MM.1S (cell line): Measurements from ENCODE around the gene SMOC1.

Experiments used
- DNase-seq: peaks from one replicate; pipeline ENCODE4 v3.0.0-alpha.2; 2015
- H2AFZ ChIP-seq: fragments of 300-600 bp; sonication (generic); 2 replicates; pipeline ENCODE4 v1.6.0; 2016; ENCODE audit warnings: antibody characterized with exemption, low read length
- H3F3A ChIP-seq: fragments of 300-600 bp; sonication (generic); 2 replicates; pipeline ENCODE4 v1.6.1; 2016; ENCODE audit warnings: mild to moderate bottlenecking, antibody characterized with exemption, low read length, moderate library complexity, mixed read lengths; ENCODE audit not compliant: insufficient read depth
- H3K27ac ChIP-seq: fragments of 300-600 bp; sonication (generic); 2 replicates; pipeline ENCODE4 v1.5.1; 2016; ENCODE audit warnings: mild to moderate bottlenecking, low read length
- H3K27me3 ChIP-seq: fragments of 300-600 bp; sonication (generic); replicated peaks from 2 replicates; pipeline ENCODE4 v1.6.0; 2016; ENCODE audit warnings: low read length; ENCODE audit not compliant: insufficient read depth
- H3K36me3 ChIP-seq: fragments of 300-600 bp; sonication (generic); replicated peaks from 2 replicates; pipeline ENCODE4 v1.6.1; 2016; ENCODE audit warnings: mild to moderate bottlenecking, low read length, mixed read lengths; ENCODE audit not compliant: insufficient read depth
- H3K4me1 ChIP-seq: fragments of 300-600 bp; sonication (generic); 2 replicates; pipeline ENCODE4 v1.6.1; 2016; ENCODE audit warnings: low read length, mixed read lengths
- H3K4me2 ChIP-seq: fragments of 300-600 bp; sonication (generic); 2 replicates; pipeline ENCODE4 v1.6.0; 2016; ENCODE audit warnings: low read depth, low read length
- H3K4me3 ChIP-seq: fragments of 300-600 bp; sonication (generic); 2 replicates; pipeline ENCODE4 v1.5.1; 2016; ENCODE audit warnings: low read length, mixed read lengths
- H3K79me2 ChIP-seq: fragments of 300-600 bp; sonication (generic); 2 replicates; pipeline ENCODE4 v1.6.1; 2016; ENCODE audit warnings: mixed run types, low read length, mixed read lengths
- H3K9ac ChIP-seq: fragments of 300-600 bp; sonication (generic); 2 replicates; pipeline ENCODE4 v1.6.1; 2016; ENCODE audit warnings: low read length, mixed read lengths
- H3K9me2 ChIP-seq: fragments of 300-600 bp; sonication (generic); replicated peaks from 2 replicates; pipeline ENCODE4 v1.6.1; 2016; ENCODE audit warnings: mild to moderate bottlenecking, low read length, mixed read lengths; ENCODE audit not compliant: insufficient read depth
- H3K9me3 ChIP-seq: fragments of 300-600 bp; sonication (generic); replicated peaks from 2 replicates; pipeline ENCODE4 v1.6.1; 2016; ENCODE audit warnings: mild to moderate bottlenecking, low read length, mixed read lengths; ENCODE audit not compliant: insufficient read depth
- H4K20me1 ChIP-seq: fragments of 300-600 bp; sonication (generic); 2 replicates; pipeline ENCODE4 v1.6.1; 2016; ENCODE audit warnings: mild to moderate bottlenecking, low read length, moderate library complexity, mixed read lengths; ENCODE audit not compliant: insufficient read depth
- EZH2 ChIP-seq: fragments of 300-600 bp; sonication (generic); optimal IDR thresholded peaks from 2 replicates; pipeline ENCODE3; 2017; ENCODE audit warnings: low read depth, mild to moderate bottlenecking, antibody characterized with exemption, low read length, mixed read lengths
- EZH2phosphoT487 ChIP-seq: fragments of 300-600 bp; sonication (generic); IDR thresholded peaks from 2 replicates; pipeline ENCODE4 v1.6.1; 2018; ENCODE audit warnings: antibody characterized with exemption, low read length
- TF ChIP-seq, protein P1 (sequence below): fragments of 300-600 bp; sonication (generic); IDR thresholded peaks from 2 replicates; pipeline ENCODE4 v1.5.1; 2016; ENCODE audit warnings: antibody characterized with exemption, low read length, mixed read lengths

Gene SMOC1

DNA sequence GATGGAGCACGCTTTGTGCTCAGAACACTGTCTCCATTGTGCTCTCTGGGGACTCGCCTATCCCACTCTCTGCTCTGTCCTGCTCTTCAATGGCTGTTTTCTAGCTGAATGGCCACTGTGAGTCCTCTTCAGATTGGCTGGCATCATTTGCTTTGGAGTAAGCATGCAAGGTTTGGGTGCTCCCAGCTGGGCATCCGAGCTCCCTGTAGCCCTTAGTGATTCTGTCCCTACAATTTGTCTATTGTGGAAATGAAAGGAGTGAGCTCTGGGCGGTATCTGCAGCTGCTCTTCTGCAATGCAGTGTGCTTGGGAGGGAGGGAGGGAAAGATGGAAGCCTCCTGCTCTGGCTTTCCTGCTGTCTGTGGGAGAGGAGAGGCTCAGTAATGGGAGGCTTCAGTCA, 84.8 kb downstream of the SMOC1 start:
- no peaks in the 10 kb centered on the region for H3F3A ChIP-seq
- no peaks in the 10 kb centered on the region for H3K4me1 ChIP-seq
- no peaks in the 10 kb centered on the region for H3K36me3 ChIP-seq
- H2AFZ ChIP-seq = no peak overlapping the region
- DNase-seq = no peak
- H3K4me3 ChIP-seq = no peak overlapping the region
- no peak for TF ChIP-seq EZH2phosphoT487
- TF ChIP-seq, protein P1, sequence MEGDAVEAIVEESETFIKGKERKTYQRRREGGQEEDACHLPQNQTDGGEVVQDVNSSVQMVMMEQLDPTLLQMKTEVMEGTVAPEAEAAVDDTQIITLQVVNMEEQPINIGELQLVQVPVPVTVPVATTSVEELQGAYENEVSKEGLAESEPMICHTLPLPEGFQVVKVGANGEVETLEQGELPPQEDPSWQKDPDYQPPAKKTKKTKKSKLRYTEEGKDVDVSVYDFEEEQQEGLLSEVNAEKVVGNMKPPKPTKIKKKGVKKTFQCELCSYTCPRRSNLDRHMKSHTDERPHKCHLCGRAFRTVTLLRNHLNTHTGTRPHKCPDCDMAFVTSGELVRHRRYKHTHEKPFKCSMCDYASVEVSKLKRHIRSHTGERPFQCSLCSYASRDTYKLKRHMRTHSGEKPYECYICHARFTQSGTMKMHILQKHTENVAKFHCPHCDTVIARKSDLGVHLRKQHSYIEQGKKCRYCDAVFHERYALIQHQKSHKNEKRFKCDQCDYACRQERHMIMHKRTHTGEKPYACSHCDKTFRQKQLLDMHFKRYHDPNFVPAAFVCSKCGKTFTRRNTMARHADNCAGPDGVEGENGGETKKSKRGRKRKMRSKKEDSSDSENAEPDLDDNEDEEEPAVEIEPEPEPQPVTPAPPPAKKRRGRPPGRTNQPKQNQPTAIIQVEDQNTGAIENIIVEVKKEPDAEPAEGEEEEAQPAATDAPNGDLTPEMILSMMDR = no peak
- no peak for TF ChIP-seq EZH2
- no peaks in the 10 kb centered on the region for H3K27me3 ChIP-seq
- no peaks in the 10 kb centered on the region for H3K9me2 ChIP-seq
- H3K27ac ChIP-seq = no peak overlapping the region
- H3K9me3 ChIP-seq = no peaks in the 10 kb centered on the region
- H4K20me1 ChIP-seq = no peaks in the 10 kb centered on the region
- H3K79me2 ChIP-seq = no peaks in the 10 kb centered on the region
- H3K9ac ChIP-seq = no peak overlapping the region
- H3K4me2 ChIP-seq = no peak overlapping the region

DNA sequence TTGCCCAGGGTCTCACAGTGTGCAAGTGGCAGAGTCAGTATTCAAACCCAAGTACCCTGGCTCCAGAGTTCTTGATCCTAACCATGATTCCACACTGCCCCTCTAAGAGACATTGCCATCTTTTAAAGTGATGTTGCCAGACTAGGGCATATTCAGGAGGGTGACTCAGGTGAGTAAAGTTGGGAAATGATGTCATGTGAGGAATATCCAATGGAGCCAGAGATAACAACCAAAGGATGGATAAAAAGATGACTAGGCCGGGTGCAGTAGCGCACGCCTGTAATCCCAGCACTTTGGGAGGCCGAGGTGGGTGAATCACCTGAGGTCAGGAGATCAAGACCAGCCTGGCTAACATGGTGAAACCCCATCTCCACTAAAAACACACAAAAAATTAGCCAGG, 85.6 kb downstream of the SMOC1 start:
- Histone ChIP-seq H3K27me3 (no peaks in the 10 kb centered on the region), H3K9me2 (no peaks in the 10 kb centered on the region), H4K20me1 (no peaks in the 10 kb centered on the region), H3K4me1 (no peaks in the 10 kb centered on the region), H2AFZ (no peak overlapping the region), H3K36me3 (no peaks in the 10 kb centered on the region), H3K9me3 (no peaks in the 10 kb centered on the region), H3K79me2 (no peaks in the 10 kb centered on the region), H3K9ac (no peak overlapping the region), H3K4me3 (no peak overlapping the region), H3F3A (no peaks in the 10 kb centered on the region), H3K4me2 (no peak overlapping the region), H3K27ac (no peak overlapping the region)
- no peak for DNase-seq
- TF ChIP-seq, protein P1 = no peak
- TF ChIP-seq EZH2 = no peak
- no peak for TF ChIP-seq EZH2phosphoT487

DNA sequence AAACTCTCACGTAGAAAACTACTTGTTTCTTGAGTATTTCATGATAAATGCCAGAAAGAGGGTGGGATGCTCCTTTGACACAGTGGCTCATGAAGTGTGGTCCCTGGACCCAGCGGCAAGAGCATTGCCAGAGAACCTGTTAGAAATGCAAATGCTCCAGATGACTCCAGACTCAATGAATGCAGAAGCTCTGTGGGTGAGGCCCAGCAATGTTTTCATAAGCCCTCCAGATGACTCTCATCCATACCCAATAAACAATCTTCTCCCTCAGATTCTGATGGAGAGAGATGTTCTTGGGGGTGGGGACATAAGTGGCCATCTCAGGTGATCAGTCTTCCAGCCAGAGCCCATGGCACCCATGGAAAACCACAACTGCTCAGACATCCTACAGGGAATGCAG, 88.9 kb downstream of the SMOC1 start:
- Histone ChIP-seq H3K9me2 (no peaks in the 10 kb centered on the region), H2AFZ (no peak overlapping the region), H3K27ac (no peak overlapping the region), H3K9me3 (no peaks in the 10 kb centered on the region), H3K9ac (no peak overlapping the region), H3K36me3 (no peaks in the 10 kb centered on the region), H3K4me3 (no peak overlapping the region), H3F3A (no peaks in the 10 kb centered on the region), H3K4me2 (no peak overlapping the region), H3K79me2 (no peaks in the 10 kb centered on the region), H3K27me3 (no peaks in the 10 kb centered on the region), H4K20me1 (no peaks in the 10 kb centered on the region), H3K4me1 (no peaks in the 10 kb centered on the region)
- no peak for TF ChIP-seq EZH2
- TF ChIP-seq, protein P1 = no peak
- no peak for TF ChIP-seq EZH2phosphoT487
- DNase-seq = no peak

DNA sequence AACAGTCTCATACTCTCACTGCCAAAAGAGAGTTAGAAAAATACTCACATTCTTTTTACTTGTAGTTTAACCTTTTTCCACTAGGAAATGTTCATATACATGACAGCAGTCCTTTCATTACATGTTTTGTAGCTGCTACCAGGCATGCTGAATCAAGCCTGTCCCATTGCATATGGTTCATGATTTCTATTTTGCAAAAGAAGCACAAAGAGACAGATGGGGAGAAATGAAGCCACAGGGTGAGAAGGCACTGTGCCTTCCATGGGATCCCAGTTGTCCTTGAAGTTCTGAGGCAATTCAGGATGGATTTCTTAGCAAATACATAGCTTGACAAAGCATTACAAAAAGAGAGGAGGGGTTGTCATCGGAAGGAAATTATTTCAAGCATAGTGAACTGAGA, 89.5 kb downstream of the SMOC1 start:
- H4K20me1 ChIP-seq = no peaks in the 10 kb centered on the region
- no peak overlapping the region for H3K4me3 ChIP-seq
- no peaks in the 10 kb centered on the region for H3K27me3 ChIP-seq
- H3F3A ChIP-seq = no peaks in the 10 kb centered on the region
- H3K4me2 ChIP-seq = no peak overlapping the region
- no peaks in the 10 kb centered on the region for H3K79me2 ChIP-seq
- no peak for TF ChIP-seq EZH2
- TF ChIP-seq, protein P1 = no peak
- TF ChIP-seq EZH2phosphoT487 = no peak
- no peaks in the 10 kb centered on the region for H3K9me2 ChIP-seq
- H3K27ac ChIP-seq = no peak overlapping the region
- DNase-seq = no peak
- H3K9ac ChIP-seq = no peak overlapping the region
- no peaks in the 10 kb centered on the region for H3K36me3 ChIP-seq
- H3K4me1 ChIP-seq = no peaks in the 10 kb centered on the region
- no peaks in the 10 kb centered on the region for H3K9me3 ChIP-seq
- H2AFZ ChIP-seq = no peak overlapping the region
